Activated naive CD8-positive, alpha-beta T cell treated with anti-CD3 and anti-CD28 coated beads for 36 hours (primary cell): Measurements from ENCODE around the gene EXOSC5. TPM values are rescaled to one million over a fixed set of nuclear protein-coding genes. Genes with fewer than 3 reads are reported as not detected.
A peak's percentile ranks its signal among the peaks of the same experiment; 100 is the strongest.
"Not testable (repeated sequence)": the region's sequence is repeated elsewhere in the genome, so short reads cannot be mapped to it uniquely, and the experiment has no call there.

Source experiments
- DNase-seq: peaks from one replicate; pipeline ENCODE4 v3.0.0; 2021
- H3K27ac Mint-ChIP-seq: one replicate; pipeline ENCODE4 v1.8.0; 2022; ENCODE audit warnings: mild to moderate bottlenecking, moderate library complexity, mixed read lengths
- H3K27me3 Mint-ChIP-seq: one replicate; pipeline ENCODE4 v1.8.0; 2022; ENCODE audit warnings: mild to moderate bottlenecking, mixed read lengths
- H3K36me3 Mint-ChIP-seq: one replicate; pipeline ENCODE4 v1.8.0; 2021; ENCODE audit warnings: mild to moderate bottlenecking, mixed read lengths
- H3K4me1 Mint-ChIP-seq: one replicate; pipeline ENCODE4 v1.8.0; 2021; ENCODE audit warnings: mixed read lengths
- H3K4me3 Mint-ChIP-seq: one replicate; pipeline ENCODE4 v1.8.0; 2022; ENCODE audit warnings: mild to moderate bottlenecking, moderate library complexity, mixed read lengths
- H3K9me3 Mint-ChIP-seq: one replicate; pipeline ENCODE4 v1.8.0; 2022; ENCODE audit warnings: mixed read lengths
- total RNA-seq, 2 experiments: library from RNA; stranded (reverse); gene quantifications; one replicate each; pipeline ENCODE4 v1.2.3, GENCODE V29; 2021

Gene EXOSC5
- total RNA-seq, 2 experiments from 2014 or later: 43.5 to 44.6 TPM

- no peak for DNase-seq
- Mint-ChIP-seq H3K4me1 (peaks cover 22% of the 10 kb centered on the region), H3K36me3 (peaks cover 10% of the 10 kb centered on the region), H3K27me3 (no peaks in the 10 kb centered on the region), H3K4me3 (no peak overlapping the region), H3K27ac (no peak overlapping the region), H3K9me3 (no peaks in the 10 kb centered on the region)
Observed at GRCh38 chr19:41403181-41403970, 6.2 kb upstream of the EXOSC5 start.

- no peaks in the 10 kb centered on the region for H3K27me3 Mint-ChIP-seq
- no peak overlapping the region for H3K4me3 Mint-ChIP-seq
- H3K9me3 Mint-ChIP-seq: no peaks in the 10 kb centered on the region
- peaks cover 10% of the 10 kb centered on the region for H3K36me3 Mint-ChIP-seq
- no peak for DNase-seq
- H3K4me1 Mint-ChIP-seq: peaks cover 28% of the 10 kb centered on the region
- H3K27ac Mint-ChIP-seq: no peak overlapping the region
Observed at GRCh38 chr19:41402010-41402409, 4.9 kb upstream of the EXOSC5 start.

GRCh38 chr19:41401483-41401882, 4.3 kb upstream of the EXOSC5 start:
- DNase-seq: no peak
- H3K27ac Mint-ChIP-seq: no peak overlapping the region
- peaks cover 29% of the 10 kb centered on the region for H3K4me1 Mint-ChIP-seq
- H3K27me3 Mint-ChIP-seq: no peaks in the 10 kb centered on the region
- no peak overlapping the region for H3K4me3 Mint-ChIP-seq
- H3K36me3 Mint-ChIP-seq: peaks cover 10% of the 10 kb centered on the region
- no peaks in the 10 kb centered on the region for H3K9me3 Mint-ChIP-seq

- peaks cover 43% of the 10 kb centered on the region for H3K4me1 Mint-ChIP-seq
- no peaks in the 10 kb centered on the region for H3K27me3 Mint-ChIP-seq
- H3K4me3 Mint-ChIP-seq: peak overlapping the region; percentile 39
- H3K27ac Mint-ChIP-seq: no peak overlapping the region
- H3K9me3 Mint-ChIP-seq: no peaks in the 10 kb centered on the region
- DNase-seq: no peak
- peaks cover 17% of the 10 kb centered on the region for H3K36me3 Mint-ChIP-seq
Observed at GRCh38 chr19:41399525-41399924, 2.4 kb upstream of the EXOSC5 start.

GRCh38 chr19:41399091-41399490, 1.9 kb upstream of the EXOSC5 start:
- H3K9me3 Mint-ChIP-seq: no peaks in the 10 kb centered on the region
- H3K27me3 Mint-ChIP-seq: no peaks in the 10 kb centered on the region
- peaks cover 17% of the 10 kb centered on the region for H3K36me3 Mint-ChIP-seq
- no peak for DNase-seq
- H3K27ac Mint-ChIP-seq: no peak overlapping the region
- peaks cover 43% of the 10 kb centered on the region for H3K4me1 Mint-ChIP-seq
- peak overlapping the region; percentile 98 for H3K4me3 Mint-ChIP-seq

GRCh38 chr19:41398598-41398997, 1.4 kb upstream of the EXOSC5 start:
- peak overlapping the region; percentile 98 for H3K4me3 Mint-ChIP-seq
- peak overlapping the region; percentile 99 for H3K27ac Mint-ChIP-seq
- peaks cover 43% of the 10 kb centered on the region for H3K4me1 Mint-ChIP-seq
- no peaks in the 10 kb centered on the region for H3K9me3 Mint-ChIP-seq
- no peak for DNase-seq
- H3K36me3 Mint-ChIP-seq: peaks cover 17% of the 10 kb centered on the region
- no peaks in the 10 kb centered on the region for H3K27me3 Mint-ChIP-seq

- H3K27ac Mint-ChIP-seq: peak overlapping the region; percentile 99
- peaks cover 42% of the 10 kb centered on the region for H3K4me1 Mint-ChIP-seq
- peaks cover 15% of the 10 kb centered on the region for H3K36me3 Mint-ChIP-seq
- no peaks in the 10 kb centered on the region for H3K27me3 Mint-ChIP-seq
- no peak for DNase-seq
- H3K4me3 Mint-ChIP-seq: peak overlapping the region; percentile 98
- H3K9me3 Mint-ChIP-seq: no peaks in the 10 kb centered on the region
Observed at GRCh38 chr19:41398050-41398418, 875 bp upstream of the EXOSC5 start.

- no peaks in the 10 kb centered on the region for H3K9me3 Mint-ChIP-seq
- peaks cover 33% of the 10 kb centered on the region for H3K4me1 Mint-ChIP-seq
- H3K27me3 Mint-ChIP-seq: no peaks in the 10 kb centered on the region
- H3K36me3 Mint-ChIP-seq: peaks cover 9% of the 10 kb centered on the region
- H3K4me3 Mint-ChIP-seq: peak overlapping the region; percentile 98
- no peak for DNase-seq
- H3K27ac Mint-ChIP-seq: peak overlapping the region; percentile 26
Observed at GRCh38 chr19:41395355-41395754, 1.8 kb downstream of the EXOSC5 start.

- DNase-seq: no peak
- H3K4me3 Mint-ChIP-seq: no peak overlapping the region
- H3K27me3 Mint-ChIP-seq: no peaks in the 10 kb centered on the region
- H3K9me3 Mint-ChIP-seq: no peaks in the 10 kb centered on the region
- H3K36me3 Mint-ChIP-seq: peaks cover 12% of the 10 kb centered on the region
- H3K27ac Mint-ChIP-seq: no peak overlapping the region
- peaks cover 17% of the 10 kb centered on the region for H3K4me1 Mint-ChIP-seq
Observed at GRCh38 chr19:41392775-41393174, 4.4 kb downstream of the EXOSC5 start.

- no peaks in the 10 kb centered on the region for H3K27me3 Mint-ChIP-seq
- no peaks in the 10 kb centered on the region for H3K9me3 Mint-ChIP-seq
- H3K4me3 Mint-ChIP-seq: no peak overlapping the region
- H3K4me1 Mint-ChIP-seq: peaks cover 15% of the 10 kb centered on the region
- peaks cover 12% of the 10 kb centered on the region for H3K36me3 Mint-ChIP-seq
- no peak overlapping the region for H3K27ac Mint-ChIP-seq
- DNase-seq: no peak
Observed at GRCh38 chr19:41391618-41392017, 5.5 kb downstream of the EXOSC5 start.

GRCh38 chr19:41386442-41386841, 10.7 kb downstream of the EXOSC5 start:
- no peak overlapping the region for H3K27ac Mint-ChIP-seq
- H3K4me1 Mint-ChIP-seq: no peaks in the 10 kb centered on the region
- H3K36me3 Mint-ChIP-seq: peaks cover 14% of the 10 kb centered on the region
- no peaks in the 10 kb centered on the region for H3K27me3 Mint-ChIP-seq
- H3K9me3 Mint-ChIP-seq: no peaks in the 10 kb centered on the region
- H3K4me3 Mint-ChIP-seq: no peak overlapping the region
- no peak for DNase-seq

GRCh38 chr19:41384351-41384750, 12.8 kb downstream of the EXOSC5 start:
- DNase-seq: no peak
- no peaks in the 10 kb centered on the region for H3K4me1 Mint-ChIP-seq
- no peaks in the 10 kb centered on the region for H3K27me3 Mint-ChIP-seq
- H3K27ac Mint-ChIP-seq: no peak overlapping the region
- no peak overlapping the region for H3K4me3 Mint-ChIP-seq
- no peaks in the 10 kb centered on the region for H3K9me3 Mint-ChIP-seq
- peaks cover 11% of the 10 kb centered on the region for H3K36me3 Mint-ChIP-seq

GRCh38 chr19:41381536-41381935, 15.6 kb downstream of the EXOSC5 start:
- DNase-seq, H3K27ac Mint-ChIP-seq, H3K27me3 Mint-ChIP-seq, H3K9me3 Mint-ChIP-seq, H3K4me3 Mint-ChIP-seq: not testable (repeated sequence)
- Mint-ChIP-seq H3K4me1 (peaks cover 13% of the 10 kb centered on the region), H3K36me3 (peaks cover 11% of the 10 kb centered on the region)

GRCh38 chr19:41377977-41378709, 19.0 kb downstream of the EXOSC5 start:
- Mint-ChIP-seq H3K27me3 (no peaks in the 10 kb centered on the region), H3K27ac (no peak overlapping the region), H3K4me3 (no peak overlapping the region), H3K9me3 (no peaks in the 10 kb centered on the region), H3K4me1 (peaks cover 19% of the 10 kb centered on the region), H3K36me3 (peaks cover 4% of the 10 kb centered on the region)
- peak; percentile 49 for DNase-seq

- Mint-ChIP-seq H3K4me3 (peak overlapping the region; percentile 65), H3K27ac (no peak overlapping the region), H3K36me3 (no peaks in the 10 kb centered on the region), H3K9me3 (no peaks in the 10 kb centered on the region), H3K4me1 (peaks cover 19% of the 10 kb centered on the region), H3K27me3 (no peaks in the 10 kb centered on the region)
- peak; percentile 23 for DNase-seq
Observed at GRCh38 chr19:41376998-41377365, 20.2 kb downstream of the EXOSC5 start.
